Activated naive CD8-positive, alpha-beta T cell treated with anti-CD3 and anti-CD28 coated beads, Interleukin-2, amount 50 U/mL, for 16 hours (primary cell): Measurements from ENCODE around the gene MCTP2.
"Not testable (repeated sequence)": the region's sequence is repeated elsewhere in the genome, so short reads cannot be mapped to it uniquely, and the experiment has no call there.

Experiments
- DNase-seq: peaks from one replicate; pipeline ENCODE4 v3.0.0-alpha.2; 2020; ENCODE audit warnings: low read depth, low spot score

MCTP2 gene

DNA sequence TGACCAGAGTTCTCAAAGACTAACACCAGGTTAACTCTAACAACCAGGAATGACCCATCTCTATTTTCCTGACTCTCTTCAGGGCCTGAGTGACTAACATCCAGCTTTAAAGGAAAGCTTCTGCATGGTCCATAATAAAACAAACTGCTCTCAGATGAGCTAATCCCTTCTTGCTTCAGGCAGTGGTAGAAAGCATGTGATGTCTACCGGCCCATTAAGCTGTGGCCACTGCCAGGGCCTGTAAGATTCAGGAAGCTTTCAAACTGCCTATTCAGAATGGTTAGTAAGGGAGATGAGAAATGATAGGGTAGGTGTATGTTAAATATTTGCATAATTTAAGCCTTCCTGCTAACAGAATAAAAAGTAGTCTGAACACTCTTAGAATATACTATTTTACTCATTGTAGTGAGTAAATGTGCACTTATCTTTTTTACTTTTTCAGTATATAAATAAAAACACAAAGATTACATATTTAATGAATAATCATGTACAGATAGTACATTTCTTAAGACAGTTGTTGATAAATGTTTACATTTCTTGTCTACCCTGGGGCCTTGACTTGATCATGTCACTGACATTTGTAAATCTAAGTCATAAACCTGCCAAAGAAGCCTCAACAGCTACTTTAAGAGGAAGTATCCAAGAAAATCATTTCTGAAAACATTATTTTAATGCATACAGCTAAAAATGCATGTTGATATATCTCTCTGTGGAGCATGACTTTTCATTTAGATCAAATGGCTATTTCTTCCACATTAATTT, 222.0 kb downstream of the MCTP2 start:
- no peak for DNase-seq

DNA sequence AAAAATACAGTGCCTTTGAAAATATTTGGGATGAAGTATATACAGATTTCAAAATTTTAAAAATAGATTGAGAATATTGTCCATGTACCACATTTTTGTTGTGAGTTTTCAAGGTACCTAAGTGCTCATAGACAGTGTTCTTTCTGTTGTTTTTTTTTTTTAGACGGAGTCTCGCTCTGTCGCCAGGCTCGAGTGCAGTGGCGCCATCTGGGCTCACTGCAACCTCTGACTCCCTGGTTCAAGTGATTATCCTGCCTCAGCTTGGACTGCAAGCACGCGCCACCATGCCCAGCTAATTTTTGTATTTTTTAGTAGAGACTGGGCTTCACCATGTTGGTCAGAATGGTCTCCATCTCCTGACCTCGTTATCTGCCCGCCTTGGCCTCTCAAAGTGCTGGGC, 223.9 kb downstream of the MCTP2 start:
- DNase-seq, result no peak

DNA sequence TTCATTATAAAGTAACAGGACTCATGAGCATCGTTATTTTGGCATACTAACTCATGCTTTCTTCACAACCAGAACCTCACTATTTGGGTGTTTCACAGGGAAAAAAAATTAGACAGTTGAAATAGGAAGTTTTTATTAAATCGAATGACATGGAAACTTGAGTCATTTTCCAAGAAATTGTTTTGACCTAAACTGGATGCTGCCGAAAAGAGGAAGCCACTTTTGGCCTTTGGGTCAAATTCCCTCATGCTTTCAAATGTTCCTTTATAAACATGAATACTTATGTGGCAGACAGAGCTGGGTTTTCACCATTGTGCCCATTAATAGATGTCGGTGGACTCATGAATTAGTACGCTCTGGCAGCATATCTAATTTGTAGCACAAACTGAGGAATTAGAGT, 224.9 kb downstream of the MCTP2 start:
- DNase-seq, result no peak

DNA sequence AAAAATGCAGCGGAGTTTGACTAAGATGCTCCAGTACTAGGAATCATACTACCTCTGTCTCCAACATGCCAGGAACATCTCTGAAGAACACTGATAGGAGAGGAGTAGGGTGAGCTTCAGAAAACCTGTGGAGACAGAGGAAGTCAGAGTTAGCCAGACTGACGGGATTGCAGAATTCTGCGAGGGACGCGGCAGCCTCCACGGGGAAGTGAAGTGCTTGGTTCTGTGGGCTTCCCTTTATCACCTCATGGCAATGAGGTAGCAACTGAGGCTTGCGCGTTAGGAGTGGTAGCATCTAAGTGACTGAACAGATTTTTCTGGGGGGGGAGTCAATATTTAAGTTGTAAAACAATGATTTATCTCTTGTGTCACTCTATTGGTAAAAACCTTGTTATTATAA, 226.3 kb downstream of the MCTP2 start:
- no peak for DNase-seq

DNA sequence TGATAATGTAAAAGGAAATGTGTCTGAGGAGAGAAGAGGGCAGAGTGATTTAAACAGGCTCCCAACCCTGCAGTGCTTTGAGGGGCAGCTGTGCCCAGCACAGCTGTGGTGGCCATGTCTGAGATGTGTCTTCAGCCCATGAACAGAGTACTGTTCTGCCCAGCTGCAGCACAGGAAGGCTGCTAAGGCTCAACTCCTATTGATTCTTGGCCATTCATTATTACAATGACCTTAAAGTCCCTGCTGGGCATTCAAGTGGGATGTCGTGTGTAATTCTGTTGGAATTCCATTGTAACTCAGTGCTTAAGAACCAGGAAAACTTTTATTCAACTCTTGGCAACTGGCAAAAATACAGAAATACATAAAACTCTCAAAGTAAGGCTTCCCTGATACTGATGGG, 229.3 kb downstream of the MCTP2 start:
- DNase-seq, result no peak

DNA sequence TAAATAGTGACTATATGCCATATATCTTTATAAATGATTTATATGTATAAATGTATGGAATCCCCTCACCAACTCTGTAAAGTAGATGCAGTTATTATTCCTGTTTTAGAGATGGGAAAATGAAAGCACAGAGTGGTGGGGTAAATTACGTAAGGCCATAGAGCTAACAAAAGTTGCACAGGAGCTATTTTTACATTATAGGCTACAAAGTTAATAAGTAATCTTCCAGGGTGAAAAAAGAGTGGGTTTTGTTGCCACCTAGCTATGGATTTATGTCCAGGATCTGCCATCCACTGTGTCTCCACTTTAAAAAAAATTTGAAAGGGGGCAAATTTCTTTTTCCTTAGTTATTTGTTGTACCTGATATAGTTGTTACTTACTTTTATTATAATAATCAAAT, 235.7 kb downstream of the MCTP2 start:
- no peak for DNase-seq

DNA sequence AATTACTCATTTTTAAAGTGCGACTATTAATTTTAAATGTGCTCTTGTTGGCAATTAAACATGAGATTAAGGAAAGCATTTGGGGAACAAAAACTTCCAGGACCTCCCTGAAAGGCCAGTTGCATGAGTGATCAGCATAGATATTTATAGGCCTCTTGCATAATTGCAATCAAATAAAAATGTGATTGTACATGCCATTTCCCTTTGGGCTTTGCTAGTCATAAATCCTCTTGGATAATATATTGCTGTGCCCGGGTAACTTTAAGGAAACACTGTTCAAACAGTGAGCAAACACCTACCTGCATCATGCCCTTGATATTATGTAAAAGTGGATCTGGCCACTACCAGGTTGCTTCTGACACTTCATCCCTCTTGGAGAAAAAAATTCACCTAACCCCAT, 239.1 kb downstream of the MCTP2 start:
- no peak for DNase-seq

DNA sequence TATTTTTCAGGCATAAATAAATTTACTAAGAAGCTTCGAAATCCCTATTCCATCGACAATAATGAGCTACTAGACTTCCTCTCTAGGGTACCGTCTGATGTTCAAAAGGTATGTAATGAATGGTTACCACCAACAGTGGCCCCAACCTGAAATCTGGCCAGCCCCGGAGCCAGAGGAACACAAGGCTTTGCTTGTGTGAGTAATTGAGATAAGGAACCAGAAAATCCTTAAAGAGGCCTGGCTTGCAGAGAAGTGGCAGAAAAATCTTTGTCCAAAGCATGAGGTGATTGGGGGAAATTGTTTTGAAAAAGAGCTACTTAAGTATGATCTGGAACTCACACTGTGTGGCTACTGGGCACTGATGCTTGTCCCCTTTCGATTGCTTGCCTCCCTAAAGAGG, 245.3 kb downstream of the MCTP2 start:
- no peak for DNase-seq

DNA sequence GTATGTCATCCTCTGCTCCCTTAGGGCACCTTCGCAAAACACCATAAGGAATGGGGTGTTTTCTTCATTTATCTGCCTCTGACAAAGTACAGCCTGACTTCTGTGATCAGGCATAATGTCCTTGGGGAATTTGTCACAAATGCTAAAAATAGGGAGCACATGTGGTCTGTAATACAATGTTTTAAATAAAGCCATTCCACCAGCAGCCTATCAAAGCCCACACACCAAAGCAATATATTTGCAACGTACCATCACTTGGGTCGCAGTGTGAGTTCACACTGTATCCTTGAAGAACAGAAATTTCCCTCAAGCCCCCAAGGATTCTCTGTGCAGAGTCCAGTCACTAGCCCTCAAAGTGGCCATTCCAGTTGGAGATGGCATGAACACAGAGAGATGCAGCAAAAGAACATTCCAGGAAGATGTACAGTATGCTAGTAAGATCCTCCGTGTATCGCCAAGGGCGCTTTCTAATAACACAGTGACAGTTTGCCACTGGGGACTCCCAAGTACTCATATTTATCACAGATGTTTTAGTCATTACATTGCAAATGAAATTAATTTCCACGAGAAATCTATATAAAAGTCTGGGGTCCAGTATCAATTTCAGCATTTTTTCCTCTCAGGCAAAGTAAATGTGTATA, 246.7 kb downstream of the MCTP2 start:
- DNase-seq, result no peak

DNA sequence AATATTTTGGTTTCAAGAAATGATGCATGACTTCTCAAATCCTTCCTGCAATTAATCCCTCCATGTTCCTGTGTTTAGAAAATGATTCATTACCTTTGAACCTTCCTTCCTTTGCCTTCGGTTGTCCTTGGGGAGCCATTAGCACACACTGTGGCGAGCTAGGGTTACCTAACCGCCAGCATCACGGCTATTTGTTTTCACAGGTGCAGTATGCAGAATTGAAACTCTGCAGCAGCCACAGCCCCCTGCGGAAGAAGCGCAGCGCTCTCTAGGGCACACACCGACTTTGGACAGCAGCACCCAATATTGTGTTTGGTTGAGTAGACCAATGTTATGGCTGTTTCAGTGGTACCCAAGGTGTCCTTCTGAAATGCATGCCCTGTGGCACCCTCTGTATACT, 247.4 kb downstream of the MCTP2 start:
- DNase-seq, result no peak

DNA sequence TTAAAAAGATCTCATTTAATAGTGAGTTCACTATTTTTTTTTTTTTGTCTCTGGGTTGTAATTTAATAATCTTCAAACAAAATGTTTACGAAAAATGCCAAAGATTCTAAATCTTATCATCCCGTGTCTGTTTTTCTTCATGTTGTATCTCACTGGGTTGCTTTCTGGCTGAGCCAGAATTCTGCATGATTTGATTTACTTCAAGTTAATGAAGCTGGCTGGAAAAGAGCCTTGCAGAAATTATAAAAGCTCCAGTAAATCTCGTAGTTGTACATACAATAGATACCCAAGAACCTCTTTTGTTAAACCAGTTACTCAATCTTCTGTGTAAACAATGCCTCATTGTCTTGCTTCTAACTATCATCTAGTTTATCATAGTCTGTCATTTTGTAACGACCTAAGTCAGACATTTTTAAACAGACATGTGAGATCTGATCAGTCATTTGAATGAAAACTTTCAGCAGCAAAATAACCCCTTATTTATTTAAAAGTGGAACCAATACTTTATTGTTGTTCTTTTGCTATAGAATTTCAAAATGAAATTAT, 249.0 kb downstream of the MCTP2 start:
- no peak for DNase-seq

DNA sequence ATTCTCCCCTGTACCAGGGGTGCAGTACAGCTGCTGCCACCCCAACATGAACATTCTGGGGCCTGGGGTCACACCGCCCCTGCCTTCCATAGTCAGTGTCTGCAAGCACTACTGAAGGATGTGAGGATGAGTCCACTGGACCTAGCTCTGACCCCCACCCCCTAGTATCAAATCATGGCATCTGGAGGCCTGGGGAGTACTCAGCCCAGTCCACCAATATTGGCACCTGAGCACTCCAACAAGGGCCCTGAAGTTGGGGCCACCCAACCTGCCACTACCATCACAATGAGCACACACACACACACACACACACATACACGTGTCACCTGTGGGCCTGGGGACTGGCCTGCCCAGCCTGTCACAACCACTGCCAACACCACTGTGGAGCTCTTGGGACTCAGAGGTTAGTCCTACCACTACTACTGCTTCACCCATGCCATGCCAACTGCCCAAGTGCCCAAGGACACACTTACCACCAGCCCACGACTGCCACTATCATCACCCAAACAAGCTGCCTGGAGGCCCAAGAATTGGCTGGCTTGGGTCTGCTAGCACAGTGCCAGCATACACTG, 253.9 kb downstream of the MCTP2 start:
- DNase-seq, result no peak

DNA sequence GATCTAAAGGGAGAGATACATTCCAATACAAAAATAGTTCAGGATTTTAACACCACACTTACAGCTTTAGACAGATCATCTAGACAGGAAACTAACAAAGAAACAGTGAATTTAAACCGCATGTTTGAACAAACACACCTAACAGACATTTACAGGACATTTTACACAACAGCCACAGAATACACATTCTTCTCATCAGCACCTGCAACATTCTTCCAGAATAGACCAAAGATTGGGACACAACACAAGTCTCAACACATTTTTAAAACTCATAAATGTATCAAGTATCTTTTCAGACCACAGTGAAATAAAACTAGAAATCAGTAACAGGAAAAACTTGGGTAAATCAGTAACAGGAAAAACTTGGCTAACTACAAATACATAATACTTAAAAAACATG, 256.3 kb downstream of the MCTP2 start:
- DNase-seq, result no peak

DNA sequence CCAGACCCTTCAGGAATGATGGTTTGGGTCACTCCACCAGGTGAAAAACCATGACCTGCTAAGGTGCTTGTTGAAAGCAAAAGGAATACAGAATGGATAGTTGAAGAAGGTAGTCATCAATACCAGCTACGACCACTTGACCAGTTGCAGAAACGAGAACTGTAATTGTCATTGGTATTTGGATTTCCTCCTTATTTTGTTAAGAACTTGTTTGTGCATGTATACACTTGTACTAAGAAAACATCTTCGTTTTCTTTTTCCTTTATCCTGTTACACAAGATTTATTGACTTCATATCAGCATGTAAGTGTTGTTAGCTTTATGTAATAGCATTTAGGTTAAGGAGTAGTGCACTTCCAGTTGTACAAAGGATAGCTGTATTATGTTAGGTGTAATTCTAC, 261.8 kb downstream of the MCTP2 start:
- DNase-seq, result no peak

DNA sequence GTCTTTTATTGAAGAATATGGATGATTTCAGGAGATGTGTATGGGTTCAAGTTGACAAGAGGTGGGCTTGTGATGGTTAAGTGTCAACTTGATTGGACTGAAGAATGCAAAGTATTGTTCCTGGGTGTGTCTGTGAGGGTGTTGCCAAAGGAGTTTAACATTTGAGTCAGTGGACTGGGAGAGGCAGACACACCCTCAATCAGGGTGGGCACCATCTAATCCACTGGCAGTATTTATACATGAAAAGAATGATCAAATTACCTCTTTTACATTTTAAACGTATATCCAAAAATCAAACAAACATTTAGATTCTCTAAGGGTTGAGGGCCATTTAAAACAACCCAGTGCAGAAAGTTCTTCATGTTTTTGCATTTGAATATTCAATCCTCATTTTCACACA, 262.2 kb downstream of the MCTP2 start:
- DNase-seq, result not testable (repeated sequence)

DNA sequence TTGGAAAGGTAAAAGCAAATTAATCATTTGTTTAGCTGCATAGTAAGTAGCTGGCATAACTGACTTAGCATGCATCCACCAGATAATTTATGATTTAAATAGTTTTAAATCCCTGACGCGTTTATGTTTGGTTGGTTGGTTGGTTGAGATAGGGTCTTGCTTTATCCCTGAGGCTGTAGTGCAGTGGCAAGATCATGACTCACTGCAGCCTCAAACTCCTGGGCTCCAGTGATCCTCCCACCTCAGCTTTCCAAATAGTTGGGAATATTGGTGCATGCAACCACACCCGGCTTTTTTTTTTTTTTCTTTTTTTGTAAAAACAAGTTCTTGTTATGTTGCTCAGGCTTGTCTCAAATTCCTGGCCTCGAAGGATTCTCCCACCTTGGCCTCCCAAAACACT, 263.4 kb downstream of the MCTP2 start:
- DNase-seq, result no peak

DNA sequence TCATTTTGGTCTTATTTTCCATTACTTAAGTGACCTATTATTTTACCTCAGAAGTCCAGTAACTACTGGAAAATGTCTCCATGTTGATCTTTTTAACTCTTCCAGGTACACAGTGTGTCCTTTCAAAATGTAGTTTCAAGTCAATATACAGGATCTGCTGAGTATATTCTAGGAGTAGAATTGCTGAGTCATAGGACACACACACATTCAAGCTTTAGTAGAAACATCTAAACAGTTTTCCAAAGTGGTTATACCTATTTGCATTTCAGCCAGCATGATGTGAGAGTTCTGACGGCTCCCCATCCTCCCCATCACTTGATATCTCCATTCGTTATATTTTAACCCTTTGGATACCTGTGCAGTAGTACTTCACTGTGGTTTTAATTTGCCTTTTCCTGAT, 271.9 kb downstream of the MCTP2 start:
- DNase-seq, result no peak

DNA sequence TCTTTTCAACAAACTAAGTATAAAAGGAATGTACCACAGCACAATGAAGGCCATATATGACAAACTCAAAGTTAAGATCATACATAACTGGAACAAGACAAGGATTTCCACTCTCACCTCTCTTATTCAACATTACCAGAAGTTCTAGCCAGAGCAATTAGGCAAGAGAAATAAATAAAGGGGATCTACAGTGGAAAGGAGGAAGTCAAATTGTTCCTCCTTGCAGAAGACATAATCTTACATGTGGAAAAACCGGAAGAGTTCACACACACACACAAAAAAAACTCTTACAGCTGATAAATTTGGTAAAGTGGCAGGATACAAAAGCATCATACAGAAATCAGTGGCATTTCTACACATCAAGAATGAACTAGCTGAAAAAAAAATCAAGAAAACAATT, 277.9 kb downstream of the MCTP2 start:
- DNase-seq, result no peak

DNA sequence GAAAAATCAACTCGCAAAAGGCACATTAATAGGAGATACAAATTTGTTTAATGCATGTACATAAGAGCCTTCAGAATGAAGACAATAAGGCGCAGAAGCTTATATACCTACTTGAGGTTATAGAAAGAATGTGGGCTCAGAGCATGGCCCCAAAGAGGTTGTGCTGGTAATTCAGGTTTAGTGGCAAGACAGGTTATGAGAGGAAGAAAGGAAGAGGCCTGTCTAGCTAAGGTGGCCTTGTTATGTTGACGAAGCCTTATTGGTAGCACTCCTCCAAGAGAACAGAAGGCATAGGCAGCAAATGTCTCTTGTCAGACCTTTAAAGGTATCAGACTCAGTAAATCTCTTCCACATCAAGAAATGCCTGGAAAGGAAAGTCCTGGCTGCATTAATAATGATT, 290.8 kb downstream of the MCTP2 start:
- no peak for DNase-seq

DNA sequence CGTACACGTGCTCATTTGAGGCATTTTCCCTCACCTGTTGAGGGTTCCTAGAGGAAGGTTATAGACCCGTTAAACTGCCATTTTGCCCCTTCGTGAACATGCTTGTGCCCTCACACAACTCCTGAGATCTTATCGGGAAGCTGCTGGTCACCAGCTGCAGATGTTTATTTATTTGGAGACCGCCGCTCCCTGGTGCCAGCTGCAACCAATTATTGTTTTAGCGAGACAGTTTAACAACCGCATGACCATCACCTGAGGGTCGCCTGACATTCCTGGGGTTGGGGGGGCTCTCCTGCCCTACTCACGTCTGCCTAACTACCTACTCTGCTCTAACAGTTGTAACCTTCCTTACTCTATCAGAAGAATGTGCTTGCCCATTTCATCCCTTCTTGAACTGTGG, 292.5 kb downstream of the MCTP2 start:
- no peak for DNase-seq

DNA sequence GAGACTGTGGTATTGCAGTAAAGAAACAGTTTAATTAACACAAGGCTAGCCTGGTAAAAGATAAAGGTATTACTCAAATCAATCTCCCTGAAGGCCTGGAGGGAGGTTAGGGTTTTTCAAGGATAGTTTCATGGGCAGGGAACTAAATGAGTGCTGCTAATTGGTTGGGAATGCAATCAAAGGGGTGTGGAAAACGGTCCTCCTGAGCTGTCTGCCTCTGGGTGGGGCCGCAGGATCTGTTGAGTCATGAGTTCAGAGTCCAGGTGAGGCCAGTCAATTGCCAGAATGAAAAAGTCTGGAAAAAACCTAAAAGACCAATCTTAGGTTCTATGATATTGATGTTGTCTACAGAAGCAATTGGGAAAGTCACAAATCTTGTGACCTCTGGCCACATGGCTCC, 293.2 kb downstream of the MCTP2 start:
- no peak for DNase-seq

DNA sequence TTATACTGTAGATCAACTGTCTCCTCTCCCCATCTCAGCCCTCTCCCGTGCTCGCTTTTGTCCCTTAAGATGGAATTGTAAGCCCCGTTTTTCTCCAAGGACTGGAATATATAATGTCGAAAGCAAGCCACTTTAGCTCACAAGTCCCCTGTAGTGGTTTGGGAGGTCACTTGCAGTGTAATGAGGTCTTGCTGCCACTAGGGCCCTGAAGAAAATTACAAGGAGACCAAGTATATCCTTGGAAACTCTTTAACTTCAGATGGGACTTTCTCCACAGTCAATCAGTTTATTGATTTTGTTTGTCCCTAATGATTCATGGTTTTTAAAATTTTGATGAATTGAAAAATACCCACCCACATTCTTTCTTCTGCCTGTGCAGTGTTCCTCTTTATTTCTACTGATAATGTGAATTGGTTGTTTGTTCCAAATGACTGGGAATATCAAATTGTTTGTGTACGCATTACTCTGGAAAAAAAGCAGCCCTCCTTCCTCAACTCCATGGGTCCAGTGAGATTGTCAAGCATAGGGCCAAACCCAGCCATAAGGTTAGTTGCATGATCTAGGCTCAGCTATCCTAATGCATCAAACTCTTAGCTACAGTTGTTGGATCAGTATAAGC, 294.8 kb downstream of the MCTP2 start:
- no peak for DNase-seq

DNA sequence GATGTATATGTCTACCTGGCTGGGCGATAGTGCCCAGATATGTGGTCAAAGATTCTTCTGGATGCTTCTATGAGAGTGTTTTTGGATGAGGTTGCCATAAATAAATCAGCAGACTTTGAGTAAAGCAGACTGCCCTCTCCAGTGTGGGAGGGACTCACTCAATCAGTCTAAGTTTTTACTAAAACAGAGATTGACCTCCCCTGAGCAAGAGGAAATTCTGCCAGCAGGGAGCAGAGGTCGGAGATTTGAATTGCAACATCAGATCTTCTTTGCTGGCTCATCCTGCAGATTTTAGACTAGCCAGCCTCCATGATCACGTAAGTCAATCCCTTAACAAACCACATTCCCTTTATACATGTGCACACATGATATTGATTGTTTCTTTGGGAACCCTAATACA, 300.9 kb downstream of the MCTP2 start:
- no peak for DNase-seq
